Measurements from ENCODE around the gene RPS6KA4. TPM values are rescaled to one million over a fixed set of nuclear protein-coding genes. Genes with fewer than 3 reads are reported as not detected.

RPS6KA4 gene
- polyA plus RNA-seq, 1 donor from 2014 or later = 24.6 TPM

- Histone ChIP-seq H3K9ac (ENCODE audit: low read length) (no peak overlapping the region), H4K20me1 (ENCODE audit: insufficient read depth) (no peaks in the 10 kb centered on the region), H3K27ac (ENCODE audit: low read length) (no peak overlapping the region), H3K9me2 (ENCODE audit: insufficient read depth, low read length) (no peaks in the 10 kb centered on the region), H3K36me3 (ENCODE audit: insufficient read depth, low read length) (no peaks in the 10 kb centered on the region), H3K27me3 (ENCODE audit: insufficient read depth, low read depth, low read length) (no peaks in the 10 kb centered on the region), H2AFZ (ENCODE audit: low read depth, low read length) (no peak overlapping the region), H3K4me3 (ENCODE audit: low read length) (no peak overlapping the region), H3K9me3 (ENCODE audit: low read length) (no peaks in the 10 kb centered on the region), H3F3A (ENCODE audit: insufficient read depth, low read length, poor library complexity, severe bottlenecking) (no peaks in the 10 kb centered on the region), H3K79me2 (replicated peaks; ENCODE audit: insufficient read depth, low read length) (no peaks in the 10 kb centered on the region), H3K4me2 (ENCODE audit: low read length) (no peak overlapping the region)
- TF ChIP-seq EZH2 (IDR thresholded peaks at IDR 0.05; ENCODE audit: borderline replicate concordance, insufficient read depth, low read length, poor library complexity, severe bottlenecking) (no peak), RAD21 (conservative IDR thresholded peaks at IDR 0.05) (no peak), SMC3 (conservative IDR thresholded peaks at IDR 0.05; ENCODE audit: poor library complexity) (no peak), MXI1 (conservative IDR thresholded peaks at IDR 0.05; ENCODE audit: poor library complexity, severe bottlenecking) (no peak), CTCF (IDR thresholded peaks at IDR 0.05; ENCODE audit: poor library complexity, severe bottlenecking) (no peak), POLR2AphosphoS5 (IDR thresholded peaks at IDR 0.05) (no peak), REST (IDR thresholded peaks at IDR 0.05; ENCODE audit: borderline replicate concordance) (no peak), EP300 (conservative IDR thresholded peaks at IDR 0.05; ENCODE audit: poor library complexity, severe bottlenecking) (no peak), TAF1 (IDR thresholded peaks at IDR 0.05; ENCODE audit: low read depth) (no peak)
Observed at GRCh38 chr11:64401775-64402174, 42.8 kb downstream of the RPS6KA4 start.

- H3K27me3 ChIP-seq (ENCODE audit: insufficient read depth, low read depth, low read length) = no peaks in the 10 kb centered on the region
- H3K27ac ChIP-seq (ENCODE audit: low read length) = no peak overlapping the region
- no peak overlapping the region for H3K4me2 ChIP-seq (ENCODE audit: low read length)
- H3K79me2 ChIP-seq (replicated peaks; ENCODE audit: insufficient read depth, low read length) = no peaks in the 10 kb centered on the region
- no peaks in the 10 kb centered on the region for H4K20me1 ChIP-seq (ENCODE audit: insufficient read depth)
- no peaks in the 10 kb centered on the region for H3K9me2 ChIP-seq (ENCODE audit: insufficient read depth, low read length)
- H3K9me3 ChIP-seq (ENCODE audit: low read length) = no peaks in the 10 kb centered on the region
- no peak overlapping the region for H3K4me3 ChIP-seq (ENCODE audit: low read length)
- TF ChIP-seq CTCF (IDR thresholded peaks at IDR 0.05; ENCODE audit: poor library complexity, severe bottlenecking) = no peak
- TF ChIP-seq EP300 (conservative IDR thresholded peaks at IDR 0.05; ENCODE audit: poor library complexity, severe bottlenecking) = no peak
- TF ChIP-seq SMC3 (conservative IDR thresholded peaks at IDR 0.05; ENCODE audit: poor library complexity) = no peak
- no peak for TF ChIP-seq RAD21 (conservative IDR thresholded peaks at IDR 0.05)
- TF ChIP-seq MXI1 (conservative IDR thresholded peaks at IDR 0.05; ENCODE audit: poor library complexity, severe bottlenecking) = no peak
- TF ChIP-seq REST (IDR thresholded peaks at IDR 0.05; ENCODE audit: borderline replicate concordance) = no peak
- no peak for TF ChIP-seq TAF1 (IDR thresholded peaks at IDR 0.05; ENCODE audit: low read depth)
- no peak for TF ChIP-seq POLR2AphosphoS5 (IDR thresholded peaks at IDR 0.05)
- TF ChIP-seq EZH2 (IDR thresholded peaks at IDR 0.05; ENCODE audit: borderline replicate concordance, insufficient read depth, low read length, poor library complexity, severe bottlenecking) = no peak
- H3F3A ChIP-seq (ENCODE audit: insufficient read depth, low read length, poor library complexity, severe bottlenecking) = no peaks in the 10 kb centered on the region
- no peak overlapping the region for H3K9ac ChIP-seq (ENCODE audit: low read length)
- H3K36me3 ChIP-seq (ENCODE audit: insufficient read depth, low read length) = no peaks in the 10 kb centered on the region
- no peak overlapping the region for H2AFZ ChIP-seq (ENCODE audit: low read depth, low read length)
Observed at GRCh38 chr11:64403106-64403505, 44.1 kb downstream of the RPS6KA4 start.
